OCI-LY7 (cell line): ENCODE data around the gene FNDC3B. TPM values are rescaled to one million over a fixed set of nuclear protein-coding genes. Genes with fewer than 3 reads are reported as not detected.

Experiments used
- BruUV-seq: library from RNA; stranded (reverse); fragments of 400-500 nt; replicated peaks from 2 replicates; lab custom pipeline; 2021; lab: Mats Ljungman, UMichigan
- CTCF ChIA-PET: fragments of 300-600 bp; sonication (Branson Sonifier 250); formaldehyde crosslinking; loops from one replicate; lab custom pipeline; 2022; ENCODE audit warnings: antibody characterized with exemption; ENCODE audit not compliant: unreplicated experiment; lab: Charles Lee
- POLR2A ChIA-PET: fragments of 300-600 bp; sonication (Branson Sonifier 250); formaldehyde crosslinking; loops from one replicate; lab custom pipeline; 2022; ENCODE audit warnings: antibody characterized with exemption; lab: Charles Lee
- DNase-seq: peaks from one replicate; pipeline ENCODE4 v3.0.0-alpha.2; 2015; ENCODE audit warnings: low spot score
- H2AFZ ChIP-seq: fragments of 200-600 bp; sonication (generic), shearing (Covaris generic); 2 replicates; pipeline ENCODE4 v1.6.1; 2014; ENCODE audit warnings: mild to moderate bottlenecking, antibody characterized with exemption, low read length, moderate library complexity
- H3K27ac ChIP-seq: fragments of 200-600 bp; sonication (generic); 2 replicates; pipeline ENCODE4 v1.5.1; 2014; ENCODE audit warnings: mixed run types, low read depth, mild to moderate bottlenecking, moderate library complexity, low read length, inconsistent platforms; ENCODE audit not compliant: poor library complexity, severe bottlenecking
- H3K36me3 ChIP-seq: fragments of 200-600 bp; sonication (generic); 2 replicates; pipeline ENCODE4 v1.6.1; 2014; ENCODE audit warnings: mild to moderate bottlenecking, antibody characterized with exemption, low read length, moderate library complexity, mixed read lengths; ENCODE audit not compliant: insufficient read depth
- H3K4me1 ChIP-seq: fragments of 200-600 bp; sonication (generic); 2 replicates; pipeline ENCODE4 v1.5.1; 2014; ENCODE audit warnings: mild to moderate bottlenecking, low read length; ENCODE audit not compliant: insufficient read depth, poor library complexity, severe bottlenecking
- H3K4me2 ChIP-seq: fragments of 200-600 bp; sonication (generic); 2 replicates; pipeline ENCODE4 v1.6.1; 2014; ENCODE audit warnings: mild to moderate bottlenecking, low read length
- H3K4me3 ChIP-seq: fragments of 200-600 bp; sonication (generic); 2 replicates; pipeline ENCODE4 v1.5.1; 2014; ENCODE audit warnings: mild to moderate bottlenecking, low read depth, low read length; ENCODE audit not compliant: poor library complexity, severe bottlenecking
- H3K79me2 ChIP-seq: fragments of 200-600 bp; sonication (generic); 2 replicates; pipeline ENCODE4 v1.6.1; 2016; ENCODE audit warnings: low read depth, mild to moderate bottlenecking, low read length, moderate library complexity, mixed read lengths; ENCODE audit not compliant: insufficient read depth
- H3K9me2 ChIP-seq: fragments of 200-600 bp; sonication (generic); 2 replicates; pipeline ENCODE4 v1.6.1; 2016; ENCODE audit warnings: mild to moderate bottlenecking, low read length, mixed read lengths; ENCODE audit not compliant: insufficient read depth
- H3K9me3 ChIP-seq: fragments of 200-600 bp; sonication (generic); 2 replicates; pipeline ENCODE4 v1.6.1; 2014; ENCODE audit warnings: mild to moderate bottlenecking, mixed run types, low read length, mixed read lengths
- H4K20me1 ChIP-seq: fragments of 200-600 bp; sonication (generic); 2 replicates; pipeline ENCODE4 v1.6.1; 2014; ENCODE audit warnings: mild to moderate bottlenecking, antibody characterized with exemption, low read length, moderate library complexity, mixed read lengths; ENCODE audit not compliant: insufficient read depth
- CTCF ChIP-seq: fragments of 200-600 bp; sonication (generic); conservative IDR thresholded peaks from 2 replicates; pipeline ENCODE4 v1.5.1; 2014; ENCODE audit warnings: mild to moderate bottlenecking, antibody characterized with exemption, low read length, moderate library complexity, mixed read lengths
- EZH2phosphoT487 ChIP-seq: fragments of 200-600 bp; sonication (generic); IDR thresholded peaks from 2 replicates; pipeline ENCODE4 v1.6.1; 2018; ENCODE audit warnings: low read depth, borderline replicate concordance, mild to moderate bottlenecking, mixed run types, antibody characterized with exemption, low read length, moderate library complexity, mixed read lengths
- intact Hi-C: fragments of 100-400 bp; cut with micrococcal nuclease; formaldehyde crosslinking; loops from one replicate; pipeline ENCODE4 v1.10.0; 2022; ENCODE audit not compliant: unreplicated experiment
- total RNA-seq, 2 experiments: library from RNA; depleted of rRNA in 1 of 2; stranded (reverse); fragments of >200 nt in 1 of 2; shearing (Covaris generic) in 1 of 2; gene quantifications; 2 replicates each; pipeline ENCODE4 v1.2.3, GENCODE V29; 2014 to 2022

The FNDC3B gene
- total RNA-seq, 2 experiments from 2014 or later = 23.3 to 28.5 TPM

- H3K4me1 ChIP-seq = peaks cover 33% of the 10 kb centered on the region
- H3K27ac ChIP-seq = no peak overlapping the region
- no peak for TF ChIP-seq CTCF
- TF ChIP-seq EZH2phosphoT487 = no peak
- no peak for DNase-seq
- POLR2A ChIA-PET = interaction anchor here (0.8 to 1.8 kb wide), 6 partner anchors 8 to 100 kb away, joined by 3 to 9 read pairs (median 4); no protein-coding TSS in a partner anchor
- CTCF ChIA-PET = interaction anchor here (0.6 kb wide), 1 partner anchor 195 kb away, joined by 3 read pairs; no protein-coding TSS in a partner anchor
- no peaks in the 10 kb centered on the region for H3K36me3 ChIP-seq
- no peak overlapping the region for H3K4me3 ChIP-seq
- BruUV-seq = no TSS peak
- intact Hi-C loops = no loop called here
- H4K20me1 ChIP-seq = no peaks in the 10 kb centered on the region
- no peaks in the 10 kb centered on the region for H3K9me2 ChIP-seq
- H3K9me3 ChIP-seq = no peaks in the 10 kb centered on the region; the same call in 1 of the 2 replicates
- H2AFZ ChIP-seq = no peak overlapping the region
- H3K4me2 ChIP-seq = no peak overlapping the region
- H3K79me2 ChIP-seq = no peaks in the 10 kb centered on the region
Measured at GRCh38 chr3:172137287-172138192, 98.2 kb downstream of the FNDC3B start.

GRCh38 chr3:172138193-172138537 is 98.8 kb downstream of the FNDC3B start:
- Histone ChIP-seq H3K9me2 (no peaks in the 10 kb centered on the region), H3K4me3 (no peak overlapping the region), H4K20me1 (no peaks in the 10 kb centered on the region), H3K79me2 (no peaks in the 10 kb centered on the region), H3K27ac (no peak overlapping the region), H3K9me3 (no peaks in the 10 kb centered on the region; the same call in 1 of the 2 replicates), H2AFZ (no peak overlapping the region), H3K36me3 (no peaks in the 10 kb centered on the region), H3K4me2 (no peak overlapping the region), H3K4me1 (peaks cover 35% of the 10 kb centered on the region)
- POLR2A ChIA-PET = interaction anchor here (0.8 to 1.8 kb wide), 7 partner anchors 8 to 100 kb away, joined by 3 to 9 read pairs (median 4); no protein-coding TSS in a partner anchor
- BruUV-seq = no TSS peak
- intact Hi-C loops = no loop called here
- CTCF ChIA-PET = interaction anchor here (0.6 kb wide), 1 partner anchor 194 kb away, joined by 3 read pairs; no protein-coding TSS in a partner anchor
- no peak for DNase-seq
- TF ChIP-seq EZH2phosphoT487 = no peak
- no peak for TF ChIP-seq CTCF
